Measurements from ENCODE around the gene GRIN1.
A peak's percentile ranks its signal among the peaks of the same experiment; 100 is the strongest.

Gene GRIN1

DNA sequence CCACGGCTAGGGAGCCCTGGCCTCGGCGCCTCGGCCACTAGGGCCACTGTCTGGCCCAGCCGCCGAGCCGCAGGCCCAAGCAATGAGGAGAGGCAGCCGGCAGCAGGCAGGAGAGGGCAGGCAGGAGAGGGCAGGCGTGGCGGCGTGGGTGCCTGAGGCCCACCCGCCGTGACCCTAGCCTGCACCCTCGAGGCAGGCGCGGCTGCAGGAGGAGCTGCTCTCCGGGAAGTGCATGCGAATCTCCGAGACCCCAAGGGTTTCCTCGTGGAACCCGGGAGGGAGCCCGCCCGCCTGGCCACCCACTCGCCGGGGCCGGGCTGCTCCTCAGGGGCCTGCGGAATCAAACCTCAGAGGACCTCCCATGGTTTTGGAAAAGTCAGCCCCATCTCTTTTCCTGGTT, 9.3 kb downstream of the GRIN1 start:
- H3K4me3 ChIP-seq (IDR thresholded peaks at IDR 0.05; ENCODE audit: insufficient read depth, low read depth, low read length) = no peak overlapping the region
- H3K4me2 ChIP-seq = no peak overlapping the region
- no peaks in the 10 kb centered on the region for H3K79me2 ChIP-seq (ENCODE audit: insufficient read depth, low read depth)
- no peaks in the 10 kb centered on the region for H4K20me1 ChIP-seq (ENCODE audit: insufficient read depth)
- H3K9ac ChIP-seq = no peak overlapping the region
- TF ChIP-seq, protein P1, sequence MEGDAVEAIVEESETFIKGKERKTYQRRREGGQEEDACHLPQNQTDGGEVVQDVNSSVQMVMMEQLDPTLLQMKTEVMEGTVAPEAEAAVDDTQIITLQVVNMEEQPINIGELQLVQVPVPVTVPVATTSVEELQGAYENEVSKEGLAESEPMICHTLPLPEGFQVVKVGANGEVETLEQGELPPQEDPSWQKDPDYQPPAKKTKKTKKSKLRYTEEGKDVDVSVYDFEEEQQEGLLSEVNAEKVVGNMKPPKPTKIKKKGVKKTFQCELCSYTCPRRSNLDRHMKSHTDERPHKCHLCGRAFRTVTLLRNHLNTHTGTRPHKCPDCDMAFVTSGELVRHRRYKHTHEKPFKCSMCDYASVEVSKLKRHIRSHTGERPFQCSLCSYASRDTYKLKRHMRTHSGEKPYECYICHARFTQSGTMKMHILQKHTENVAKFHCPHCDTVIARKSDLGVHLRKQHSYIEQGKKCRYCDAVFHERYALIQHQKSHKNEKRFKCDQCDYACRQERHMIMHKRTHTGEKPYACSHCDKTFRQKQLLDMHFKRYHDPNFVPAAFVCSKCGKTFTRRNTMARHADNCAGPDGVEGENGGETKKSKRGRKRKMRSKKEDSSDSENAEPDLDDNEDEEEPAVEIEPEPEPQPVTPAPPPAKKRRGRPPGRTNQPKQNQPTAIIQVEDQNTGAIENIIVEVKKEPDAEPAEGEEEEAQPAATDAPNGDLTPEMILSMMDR (conservative IDR thresholded peaks at IDR 0.05; ENCODE audit: low read depth, low read length) = no peak
- H3K27me3 ChIP-seq (ENCODE audit: insufficient read depth, low read depth) = peaks cover 20% of the 10 kb centered on the region; the same call in 1 of the 2 replicates
- no peak overlapping the region for H3K27ac ChIP-seq
- peaks cover 14% of the 10 kb centered on the region for H3K4me1 ChIP-seq (ENCODE audit: low read depth, poor library complexity, severe bottlenecking)
- H3K36me3 ChIP-seq (ENCODE audit: insufficient read depth) = no peaks in the 10 kb centered on the region
- H2AFZ ChIP-seq (ENCODE audit: low read depth) = no peak overlapping the region

DNA sequence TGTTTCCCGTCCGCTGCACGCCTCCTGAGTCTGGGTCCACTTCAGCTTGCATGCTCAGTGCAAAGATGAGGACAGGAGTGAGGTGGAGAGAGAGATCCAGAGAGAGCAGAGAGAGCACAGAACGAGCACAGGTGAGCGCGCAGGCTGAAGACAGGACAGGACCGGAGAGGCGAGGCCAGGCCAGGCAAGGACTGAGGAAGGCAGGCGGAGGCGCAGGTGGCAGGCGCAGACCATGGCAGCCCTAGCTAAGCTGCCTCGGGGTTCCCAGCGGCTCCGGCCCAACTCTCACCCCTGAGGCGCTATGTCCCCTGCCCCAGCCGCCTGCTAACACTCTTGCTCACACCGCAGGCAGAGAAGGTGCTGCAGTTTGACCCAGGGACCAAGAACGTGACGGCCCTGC, 9.7 kb downstream of the GRIN1 start:
- Histone ChIP-seq H3K27ac (no peak overlapping the region), H3K9ac (no peak overlapping the region), H3K36me3 (ENCODE audit: insufficient read depth) (no peaks in the 10 kb centered on the region), H2AFZ (ENCODE audit: low read depth) (no peak overlapping the region), H3K4me3 (IDR thresholded peaks at IDR 0.05; ENCODE audit: insufficient read depth, low read depth, low read length) (no peak overlapping the region), H4K20me1 (ENCODE audit: insufficient read depth) (no peaks in the 10 kb centered on the region), H3K4me1 (ENCODE audit: low read depth, poor library complexity, severe bottlenecking) (peaks cover 14% of the 10 kb centered on the region), H3K79me2 (ENCODE audit: insufficient read depth, low read depth) (no peaks in the 10 kb centered on the region), H3K27me3 (ENCODE audit: insufficient read depth, low read depth) (peaks cover 16% of the 10 kb centered on the region; the same call in 1 of the 2 replicates), H3K4me2 (no peak overlapping the region)
- TF ChIP-seq, protein P1 (conservative IDR thresholded peaks at IDR 0.05; ENCODE audit: low read depth, low read length) = no peak

DNA sequence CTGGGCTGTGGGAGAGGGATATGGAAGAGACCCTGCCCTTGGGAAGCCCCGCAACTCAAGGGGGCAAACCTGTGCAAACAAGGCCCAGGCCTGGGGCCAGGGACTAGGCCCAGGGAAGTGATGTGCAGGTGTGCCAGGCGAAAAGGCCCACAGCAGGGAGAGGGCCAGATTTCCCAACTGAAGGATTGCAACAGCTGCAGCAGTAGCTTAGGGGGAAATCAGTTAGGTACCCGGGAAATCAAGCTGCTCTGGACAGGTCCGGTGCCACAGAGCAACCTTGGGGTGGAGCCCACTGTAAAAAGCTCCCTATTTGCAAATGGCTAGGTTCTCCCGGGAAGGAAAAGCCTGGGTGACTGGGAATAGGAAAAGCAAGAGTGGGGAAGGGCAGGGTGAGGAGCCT, 10.4 kb downstream of the GRIN1 start:
- Histone ChIP-seq H3K79me2 (ENCODE audit: insufficient read depth, low read depth) (no peaks in the 10 kb centered on the region), H4K20me1 (ENCODE audit: insufficient read depth) (no peaks in the 10 kb centered on the region), H3K36me3 (ENCODE audit: insufficient read depth) (no peaks in the 10 kb centered on the region), H3K4me1 (ENCODE audit: low read depth, poor library complexity, severe bottlenecking) (peaks cover 14% of the 10 kb centered on the region), H2AFZ (ENCODE audit: low read depth) (peak overlapping the region; percentile 35; the same call in 1 of the 2 replicates), H3K4me3 (IDR thresholded peaks at IDR 0.05; ENCODE audit: insufficient read depth, low read depth, low read length) (no peak overlapping the region), H3K27me3 (ENCODE audit: insufficient read depth, low read depth) (peaks cover 9% of the 10 kb centered on the region; the same call in 1 of the 2 replicates), H3K4me2 (peak overlapping the region; percentile 69), H3K9ac (no peak overlapping the region), H3K27ac (no peak overlapping the region)
- TF ChIP-seq, protein P1 (conservative IDR thresholded peaks at IDR 0.05; ENCODE audit: low read depth, low read length) = no peak

DNA sequence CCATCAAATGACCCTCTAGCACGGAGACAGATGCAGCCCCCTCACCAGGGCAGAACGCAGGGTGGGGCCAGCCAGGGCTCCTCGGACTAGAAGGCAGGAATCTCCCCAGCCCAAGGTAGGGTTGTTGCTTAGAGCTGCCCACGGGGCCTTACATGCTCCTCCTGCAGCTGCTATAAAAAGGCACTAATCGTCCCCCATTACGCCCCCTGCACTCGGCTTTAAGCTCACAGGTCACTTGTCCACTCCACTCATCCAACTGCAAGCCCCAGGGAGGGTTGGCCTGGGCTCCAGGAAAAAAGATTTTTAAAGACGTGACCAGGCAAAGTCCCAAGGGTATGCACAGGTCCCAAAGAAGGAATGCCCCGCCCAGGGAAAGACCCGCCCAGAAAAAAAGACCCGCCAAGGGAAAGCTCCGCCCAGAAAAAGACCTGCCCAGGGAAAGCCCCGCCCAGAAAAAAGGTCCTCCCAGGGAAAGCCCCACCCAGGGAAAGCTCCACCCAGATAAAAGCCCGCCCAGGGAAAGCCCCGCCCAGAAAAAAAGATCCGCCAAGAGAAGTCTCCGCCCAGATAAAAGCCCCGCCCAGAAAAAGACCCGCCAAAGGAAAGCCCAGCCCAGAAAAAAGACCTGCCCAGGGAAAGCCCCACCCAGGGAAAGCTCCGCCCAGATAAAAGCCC, 11.1 kb downstream of the GRIN1 start:
- H3K9ac ChIP-seq = no peak overlapping the region
- peaks cover 14% of the 10 kb centered on the region for H3K4me1 ChIP-seq (ENCODE audit: low read depth, poor library complexity, severe bottlenecking)
- H3K79me2 ChIP-seq (ENCODE audit: insufficient read depth, low read depth) = no peaks in the 10 kb centered on the region
- H3K4me2 ChIP-seq = peak overlapping the region; percentile 69
- no peak overlapping the region for H3K4me3 ChIP-seq (IDR thresholded peaks at IDR 0.05; ENCODE audit: insufficient read depth, low read depth, low read length)
- H3K27ac ChIP-seq = no peak overlapping the region
- H3K36me3 ChIP-seq (ENCODE audit: insufficient read depth) = no peaks in the 10 kb centered on the region
- TF ChIP-seq, protein P1 (conservative IDR thresholded peaks at IDR 0.05; ENCODE audit: low read depth, low read length) = no peak
- H2AFZ ChIP-seq (ENCODE audit: low read depth) = peak overlapping the region; percentile 35; the same call in 1 of the 2 replicates
- H4K20me1 ChIP-seq (ENCODE audit: insufficient read depth) = no peaks in the 10 kb centered on the region
- H3K27me3 ChIP-seq (ENCODE audit: insufficient read depth, low read depth) = peaks cover 7% of the 10 kb centered on the region; the same call in 1 of the 2 replicates
